Hepatocyte (in vitro differentiated cells): ENCODE results near the gene CCDC18.

Experiments used
- CTCF ChIP-seq: fragments of 200-600 bp; sonication (generic); IDR thresholded peaks from 2 replicates; pipeline ENCODE4 v1.5.1; 2016; ENCODE audit warnings: antibody characterized with exemption, mild to moderate bottlenecking; ENCODE audit not compliant: poor library complexity
- EZH2 ChIP-seq: fragments of 200-600 bp; sonication (generic); IDR thresholded peaks from 2 replicates; pipeline ENCODE4 v1.6.1; 2016; ENCODE audit warnings: antibody characterized with exemption, mild to moderate bottlenecking, borderline replicate concordance
- EZH2phosphoT487 ChIP-seq: fragments of 200-600 bp; sonication (generic); IDR thresholded peaks from one replicate; pipeline ENCODE4 v1.6.1; 2018; ENCODE audit warnings: antibody characterized with exemption, mild to moderate bottlenecking, low read depth, moderate library complexity; ENCODE audit not compliant: unreplicated experiment, severe bottlenecking

DNA sequence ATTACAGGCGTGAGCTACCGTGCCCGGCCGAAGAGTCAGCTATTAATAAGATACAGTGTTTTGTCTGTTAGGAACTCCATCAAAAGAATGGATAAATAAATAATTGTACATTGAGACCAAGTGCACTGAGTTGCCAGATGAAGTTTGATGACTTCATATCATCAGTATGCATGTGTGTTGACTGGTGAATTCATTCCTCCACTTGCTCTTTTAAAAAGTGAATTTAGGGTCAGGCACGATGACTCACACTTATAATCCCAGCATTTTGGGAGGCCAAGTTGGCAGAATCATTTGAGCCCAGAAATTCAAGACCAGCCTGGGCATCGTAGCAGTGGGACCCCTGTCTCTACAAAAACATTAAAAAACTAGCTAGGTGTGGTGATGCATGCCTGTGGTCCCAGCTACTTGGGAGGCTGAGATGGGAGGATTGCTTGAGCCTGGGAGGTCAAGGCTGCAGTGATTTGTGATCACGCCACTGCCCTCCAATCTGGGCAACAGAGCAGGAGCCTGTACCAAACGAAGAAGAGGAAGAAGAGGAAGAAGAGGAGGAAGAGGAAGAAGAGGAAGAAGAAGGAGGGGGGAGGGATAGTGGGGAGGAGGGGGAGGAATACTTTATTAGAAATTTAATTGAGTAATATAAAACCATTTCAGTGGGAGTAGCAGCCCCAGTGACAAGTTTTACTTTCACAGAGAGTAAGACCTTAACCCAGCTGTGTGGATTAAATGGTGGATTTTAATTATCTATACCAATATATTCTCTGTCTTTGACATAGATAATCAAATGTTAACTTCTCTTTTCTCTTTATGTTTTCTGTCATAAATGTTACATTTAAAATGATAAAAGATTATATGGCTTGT is 74.9 kb downstream of the CCDC18 start:
- TF ChIP-seq CTCF (no peak), EZH2 (no peak), EZH2phosphoT487 (no peak)
